Uterus (tissue), 2 donors: ENCODE data around the gene JAM3.

Experiments used
- CTCF ChIP-seq, 4 experiments: fragments of 200-600 bp in 2 of 4; fragments of 450-650 bp in 2 of 4; sonication (generic) in 2 of 4; IDR thresholded peaks; one replicate each; pipeline ENCODE4 v1.5.1; 2016 to 2019; ENCODE audit warnings: antibody characterized with exemption in 4 of 4, mild to moderate bottlenecking in 2 of 4, moderate library complexity in 1 of 4
- POLR2A ChIP-seq, 2 donors: fragments of 450-650 bp; IDR thresholded peaks; one replicate each; pipeline ENCODE4 v1.6.1; 2016; ENCODE audit warnings: antibody characterized with exemption in 2 of 2, mild to moderate bottlenecking in 1 of 2, moderate library complexity in 1 of 2

GRCh38 chr11:134025082-134025429, 43.8 kb upstream of the JAM3 start:
- no peak for TF ChIP-seq POLR2A (IDR thresholded peaks at IDR 0.05)
- TF ChIP-seq CTCF (IDR thresholded peaks at IDR 0.05) = no peak
